ENCODE data around the gene C12orf43.

The C12orf43 gene

GRCh38 chr12:121000530-121000929, 15.8 kb downstream of the C12orf43 start:
- no peak overlapping the region for H3K4me3 ChIP-seq (replicated peaks; ENCODE audit: insufficient read depth, low read length)
- TF ChIP-seq POLR2AphosphoS5 (IDR thresholded peaks at IDR 0.05; ENCODE audit: low read depth): no peak
- no peak for DNase-seq (ENCODE audit: low read depth in 1 of 2, low spot score in 1 of 2)
- no peak overlapping the region for H3K27ac ChIP-seq (replicated peaks)
- H3K27me3 ChIP-seq (ENCODE audit: insufficient read depth, poor library complexity, severe bottlenecking): no peaks in the 10 kb centered on the region

GRCh38 chr12:120999191-121000120, 16.8 kb downstream of the C12orf43 start:
- Histone ChIP-seq H3K27me3 (ENCODE audit: insufficient read depth, poor library complexity, severe bottlenecking) (no peaks in the 10 kb centered on the region), H3K27ac (replicated peaks) (no peak overlapping the region), H3K4me3 (replicated peaks; ENCODE audit: insufficient read depth, low read length) (no peak overlapping the region)
- no peak for DNase-seq (ENCODE audit: low read depth in 1 of 2, low spot score in 1 of 2)
- TF ChIP-seq CTCF (IDR thresholded peaks at IDR 0.05; ENCODE audit: insufficient read depth, low read length) (no peak), GABPA (IDR thresholded peaks at IDR 0.05; ENCODE audit: low read depth) (no peak), REST (IDR thresholded peaks at IDR 0.05; ENCODE audit: insufficient replicate concordance, low read depth) (no peak), POLR2AphosphoS5 (IDR thresholded peaks at IDR 0.05; ENCODE audit: low read depth) (no peak), SPI1 (IDR thresholded peaks at IDR 0.05; ENCODE audit: borderline replicate concordance, low read depth) (no peak)

- DNase-seq (ENCODE audit: low read depth in 1 of 2, low spot score in 1 of 2): no peak
- Histone ChIP-seq H3K27ac (replicated peaks) (no peak overlapping the region), H3K4me3 (replicated peaks; ENCODE audit: insufficient read depth, low read length) (no peak overlapping the region), H3K27me3 (ENCODE audit: insufficient read depth, poor library complexity, severe bottlenecking) (no peaks in the 10 kb centered on the region)
- TF ChIP-seq GABPA (IDR thresholded peaks at IDR 0.05; ENCODE audit: low read depth) (no peak), REST (IDR thresholded peaks at IDR 0.05; ENCODE audit: insufficient replicate concordance, low read depth) (no peak)
These were observed 17.9 kb downstream of the C12orf43 start for GRCh38 chr12:120998435-120998834.

GRCh38 chr12:120997448-120997847, 18.8 kb downstream of the C12orf43 start:
- Histone ChIP-seq H3K27ac (replicated peaks) (no peak overlapping the region), H3K27me3 (ENCODE audit: insufficient read depth, poor library complexity, severe bottlenecking) (no peaks in the 10 kb centered on the region), H3K4me3 (replicated peaks; ENCODE audit: insufficient read depth, low read length) (no peak overlapping the region)
- no peak for TF ChIP-seq SPI1 (IDR thresholded peaks at IDR 0.05; ENCODE audit: borderline replicate concordance, low read depth)
- no peak for TF ChIP-seq GABPA (IDR thresholded peaks at IDR 0.05; ENCODE audit: low read depth)
- no peak for TF ChIP-seq POLR2AphosphoS5 (IDR thresholded peaks at IDR 0.05; ENCODE audit: low read depth)
- no peak for TF ChIP-seq REST (IDR thresholded peaks at IDR 0.05; ENCODE audit: insufficient replicate concordance, low read depth)
- no peak for TF ChIP-seq CTCF (IDR thresholded peaks at IDR 0.05; ENCODE audit: insufficient read depth, low read length)
- no peak for DNase-seq (ENCODE audit: low read depth in 1 of 2, low spot score in 1 of 2)

Data from HL-60 (cell line).